Right lobe of liver (tissue), 4 donors: ENCODE results near the gene PSMB8.

Source experiments
- POLR2A ChIP-seq: fragments of 450-650 bp; IDR thresholded peaks from one replicate; pipeline ENCODE4 v1.6.1; 2017; ENCODE audit warnings: antibody characterized with exemption, mild to moderate bottlenecking
- TF ChIP-seq, protein P1 (sequence below), 4 donors: fragments of 200-600 bp in 3 of 4; fragments of 450-650 bp in 1 of 4; IDR thresholded peaks; one replicate each; pipeline versions ENCODE4 v1.5.1 to v1.8.0; 2016 to 2022; ENCODE audit warnings: antibody characterized with exemption in 4 of 4, mild to moderate bottlenecking in 2 of 4
- donor health status: DM: no; HTN: no; CAD: no.
- donor health status: DM: no; HTN: no; CAD: no.
- donor health status: DM: no; HTN: yes; CAD: no.

DNA sequence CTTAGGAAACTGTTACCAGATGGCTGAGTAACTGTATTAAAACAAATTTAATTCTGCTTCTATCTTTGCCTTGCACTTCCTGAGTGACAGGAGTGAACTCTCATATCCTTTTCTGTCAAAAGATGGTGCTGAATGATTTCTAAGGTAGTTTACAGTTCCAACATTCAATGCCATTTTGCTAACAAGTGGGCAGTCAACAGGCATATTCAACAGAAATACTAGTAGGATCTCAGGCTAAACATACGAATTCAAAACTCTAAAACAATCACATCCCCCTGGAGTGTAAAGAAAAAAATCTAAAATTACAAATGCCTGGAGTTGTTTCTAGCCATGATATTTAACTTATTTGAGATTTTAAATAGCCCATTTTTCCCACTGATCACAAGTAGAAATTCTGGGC lies 16.8 kb upstream of the PSMB8 start:
- TF ChIP-seq, protein P1, sequence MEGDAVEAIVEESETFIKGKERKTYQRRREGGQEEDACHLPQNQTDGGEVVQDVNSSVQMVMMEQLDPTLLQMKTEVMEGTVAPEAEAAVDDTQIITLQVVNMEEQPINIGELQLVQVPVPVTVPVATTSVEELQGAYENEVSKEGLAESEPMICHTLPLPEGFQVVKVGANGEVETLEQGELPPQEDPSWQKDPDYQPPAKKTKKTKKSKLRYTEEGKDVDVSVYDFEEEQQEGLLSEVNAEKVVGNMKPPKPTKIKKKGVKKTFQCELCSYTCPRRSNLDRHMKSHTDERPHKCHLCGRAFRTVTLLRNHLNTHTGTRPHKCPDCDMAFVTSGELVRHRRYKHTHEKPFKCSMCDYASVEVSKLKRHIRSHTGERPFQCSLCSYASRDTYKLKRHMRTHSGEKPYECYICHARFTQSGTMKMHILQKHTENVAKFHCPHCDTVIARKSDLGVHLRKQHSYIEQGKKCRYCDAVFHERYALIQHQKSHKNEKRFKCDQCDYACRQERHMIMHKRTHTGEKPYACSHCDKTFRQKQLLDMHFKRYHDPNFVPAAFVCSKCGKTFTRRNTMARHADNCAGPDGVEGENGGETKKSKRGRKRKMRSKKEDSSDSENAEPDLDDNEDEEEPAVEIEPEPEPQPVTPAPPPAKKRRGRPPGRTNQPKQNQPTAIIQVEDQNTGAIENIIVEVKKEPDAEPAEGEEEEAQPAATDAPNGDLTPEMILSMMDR (IDR thresholded peaks at IDR 0.05): no peak
- no peak for TF ChIP-seq POLR2A
